Neutrophil (primary cell): ENCODE measurements around the gene FUS.

ENCODE experiments used
- H3K27ac ChIP-seq: fragments of 200-600 bp; sonication (generic); 2 replicates; pipeline ENCODE4 v1.5.1; 2016; ENCODE audit warnings: mild to moderate bottlenecking, moderate library complexity
- H3K27me3 ChIP-seq: fragments of 200-600 bp; sonication (generic); 2 replicates; pipeline ENCODE4 v1.6.0; 2016; ENCODE audit warnings: mild to moderate bottlenecking
- H3K36me3 ChIP-seq: fragments of 200-600 bp; sonication (generic); 2 replicates; pipeline ENCODE4 v1.5.1; 2017
- H3K4me1 ChIP-seq, 2 experiments: fragments of 200-600 bp in 1 of 2; sonication (generic) in 1 of 2; 1 replicate in 1 of 2; 2 replicates in 1 of 2; pipeline versions ENCODE4 v1.5.1 to v1.6.1; 2013 to 2016; ENCODE audit warnings: low read depth in 1 of 2, low read length in 1 of 2, mild to moderate bottlenecking in 1 of 2, moderate library complexity in 1 of 2; ENCODE audit not compliant: control insufficient read depth in 1 of 2, insufficient read depth in 1 of 2
- H3K4me3 ChIP-seq, 2 experiments: fragments of 200-600 bp in 1 of 2; sonication (generic) in 1 of 2; 1 replicate in 1 of 2; 2 replicates in 1 of 2; pipeline ENCODE4 v1.5.1; 2013 to 2016; ENCODE audit warnings: low read depth in 1 of 2, low read length in 1 of 2, mild to moderate bottlenecking in 1 of 2, moderate library complexity in 1 of 2
- H3K9me3 ChIP-seq: fragments of 200-600 bp; sonication (generic); 2 replicates; pipeline ENCODE4 v1.5.1; 2016
- CTCF ChIP-seq: fragments of 200-600 bp; sonication (generic); IDR thresholded peaks from 2 replicates; pipeline ENCODE4 v1.5.1; 2016; ENCODE audit warnings: antibody characterized with exemption

FUS gene

GRCh38 chr16:31219154-31219741, 39.3 kb downstream of the FUS start:
- Histone ChIP-seq H3K36me3 (no peaks in the 10 kb centered on the region), H3K27me3 (peaks cover 68% of the 10 kb centered on the region), H3K4me1 (peaks cover 29 to 36% of the 10 kb centered on the region in 2 experiments), H3K27ac (no peak overlapping the region), H3K9me3 (no peaks in the 10 kb centered on the region), H3K4me3 (no peak overlapping the region)
- no peak for TF ChIP-seq CTCF

GRCh38 chr16:31221357-31222160, 41.6 kb downstream of the FUS start:
- peaks cover 44% of the 10 kb centered on the region for H3K27me3 ChIP-seq
- peaks cover 10 to 13% of the 10 kb centered on the region in 2 experiments for H3K4me1 ChIP-seq
- H3K9me3 ChIP-seq: no peaks in the 10 kb centered on the region
- no peak overlapping the region for H3K4me3 ChIP-seq
- TF ChIP-seq CTCF: no peak
- no peaks in the 10 kb centered on the region for H3K36me3 ChIP-seq
- H3K27ac ChIP-seq: no peak overlapping the region

- Histone ChIP-seq H3K4me3 (no peak overlapping the region), H3K27ac (no peak overlapping the region), H3K4me1 (peaks cover 3 to 6% of the 10 kb centered on the region in 2 experiments), H3K27me3 (peaks cover 30% of the 10 kb centered on the region), H3K9me3 (no peaks in the 10 kb centered on the region), H3K36me3 (no peaks in the 10 kb centered on the region)
- TF ChIP-seq CTCF: no peak
Measured at GRCh38 chr16:31223044-31223443, 43.1 kb downstream of the FUS start.

GRCh38 chr16:31224092-31224955, 44.4 kb downstream of the FUS start:
- TF ChIP-seq CTCF: no peak
- no peaks in the 10 kb centered on the region for H3K9me3 ChIP-seq
- no peaks in the 10 kb centered on the region for H3K36me3 ChIP-seq
- H3K4me1 ChIP-seq: peaks cover 3 to 6% of the 10 kb centered on the region in 2 experiments
- no peak overlapping the region for H3K27ac ChIP-seq
- H3K27me3 ChIP-seq: peaks cover 17% of the 10 kb centered on the region
- H3K4me3 ChIP-seq: no peak overlapping the region

GRCh38 chr16:31225193-31225592, 45.3 kb downstream of the FUS start:
- no peak for TF ChIP-seq CTCF
- no peaks in the 10 kb centered on the region for H3K36me3 ChIP-seq

More at GRCh38 chr16:31225193-31225592, 45.3 kb downstream of the FUS start:
- Histone ChIP-seq H3K27me3 (peaks cover 14% of the 10 kb centered on the region), H3K4me3 (no peak overlapping the region), H3K9me3 (no peaks in the 10 kb centered on the region), H3K4me1 (peaks cover 3 to 6% of the 10 kb centered on the region in 2 experiments), H3K27ac (no peak overlapping the region)
